ENCODE data around the gene GAS2L1.
"Not testable (repeated sequence)": the region's sequence is repeated elsewhere in the genome, so short reads cannot be mapped to it uniquely, and the experiment has no call there.

GAS2L1 gene

DNA sequence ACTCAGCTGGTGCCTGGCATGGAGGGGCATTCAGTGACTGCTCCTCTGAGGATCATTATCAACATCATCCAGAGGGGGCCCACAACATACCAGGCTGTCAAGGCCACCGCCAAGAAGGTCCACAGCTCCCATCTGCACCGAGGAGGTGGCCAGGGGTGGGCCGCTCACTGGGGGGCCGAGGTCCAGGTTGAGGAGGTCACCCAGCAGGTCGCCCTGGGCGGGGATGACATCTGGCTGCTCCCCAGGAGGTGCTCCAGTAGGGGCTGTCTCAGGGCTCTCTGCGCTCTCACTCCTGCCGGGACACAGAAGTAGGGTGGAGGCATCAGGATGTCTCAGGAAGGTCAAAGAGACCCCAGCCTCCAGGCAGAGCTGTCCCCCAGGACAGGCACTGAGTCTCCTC is 34.1 kb downstream of the GAS2L1 start:
- H3K4me3 ChIP-seq (ENCODE audit: low read depth, low read length): no peak overlapping the region

DNA sequence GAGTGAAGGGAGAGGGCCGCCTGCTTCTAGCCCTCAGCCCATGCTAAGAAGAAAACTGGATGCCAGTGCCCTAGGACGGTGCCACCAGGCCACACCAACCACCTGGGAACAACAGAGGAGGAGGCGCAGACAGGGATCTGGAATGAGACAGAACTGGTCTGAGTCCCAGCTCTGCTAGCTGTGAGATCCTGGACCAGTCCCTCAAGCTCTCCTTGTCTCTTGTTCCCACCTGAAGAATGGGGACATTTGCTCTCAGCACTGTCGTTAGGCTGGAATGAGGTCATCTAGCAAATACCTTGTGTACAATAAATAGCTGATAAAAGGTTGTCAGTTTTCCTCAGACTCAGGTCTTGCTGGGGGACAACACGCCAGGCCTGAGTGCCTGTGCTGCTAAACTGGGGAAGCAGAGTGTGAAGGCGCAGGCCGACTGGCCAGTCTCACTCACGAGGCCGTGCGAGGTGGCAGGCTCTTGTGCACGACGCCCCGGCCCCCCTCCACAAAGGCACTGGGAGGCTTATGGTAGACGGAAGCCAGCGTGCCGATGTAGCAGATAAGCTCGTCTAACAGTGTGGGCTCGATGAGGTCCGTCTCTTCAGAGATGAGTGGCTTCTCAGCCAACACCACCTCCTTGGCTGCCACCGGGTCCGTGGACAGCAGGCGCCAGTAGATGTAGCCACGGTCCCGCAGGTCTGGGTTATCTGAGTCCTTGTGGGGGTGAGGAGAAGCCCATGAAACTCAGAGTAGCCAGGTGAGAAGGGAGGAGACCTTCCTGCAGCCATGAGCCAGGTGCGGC is 34.8 kb downstream of the GAS2L1 start:
- H3K4me3 ChIP-seq (ENCODE audit: low read depth, low read length): no peak overlapping the region

DNA sequence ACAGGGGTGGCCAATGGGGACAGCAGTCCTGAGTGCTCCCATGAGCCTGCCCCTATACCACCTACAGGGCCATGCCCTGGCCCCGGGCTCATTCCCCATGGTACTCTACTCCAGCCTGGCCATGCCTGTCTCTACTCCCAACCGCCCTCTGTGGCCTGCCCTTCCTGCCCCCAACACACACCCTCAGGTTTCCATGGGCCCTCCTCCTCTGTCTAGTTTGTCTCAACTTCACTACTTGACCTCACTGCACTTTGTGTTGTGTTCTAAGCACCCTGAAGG is 35.3 kb downstream of the GAS2L1 start:
- no peak overlapping the region for H3K4me3 ChIP-seq (ENCODE audit: low read depth, low read length)

DNA sequence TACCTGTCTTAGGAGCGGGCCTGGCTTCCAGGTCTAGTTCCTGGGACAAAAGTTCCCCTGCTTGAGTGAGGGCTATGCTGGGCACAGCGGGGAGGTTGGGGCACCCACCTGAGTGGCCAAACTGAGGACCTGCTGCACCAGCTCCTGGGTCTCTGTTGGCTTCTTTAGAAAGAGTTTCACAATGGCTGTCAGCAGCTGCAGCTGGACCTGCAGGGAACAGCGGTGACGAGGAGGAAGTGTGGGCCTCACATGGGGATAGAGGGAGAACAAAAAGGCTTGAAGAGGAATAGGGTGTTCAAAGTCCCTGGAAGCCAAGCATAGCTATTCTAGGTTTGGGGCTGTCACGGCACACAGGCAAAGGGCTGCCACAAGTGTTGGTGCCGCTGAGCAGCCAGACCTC is 35.7 kb downstream of the GAS2L1 start:
- no peak overlapping the region for H3K4me3 ChIP-seq (ENCODE audit: low read depth, low read length)

GRCh38 chr22:29342577-29343312 is 36.3 kb downstream of the GAS2L1 start:
- no peak overlapping the region for H3K4me3 ChIP-seq (ENCODE audit: low read depth, low read length)

DNA sequence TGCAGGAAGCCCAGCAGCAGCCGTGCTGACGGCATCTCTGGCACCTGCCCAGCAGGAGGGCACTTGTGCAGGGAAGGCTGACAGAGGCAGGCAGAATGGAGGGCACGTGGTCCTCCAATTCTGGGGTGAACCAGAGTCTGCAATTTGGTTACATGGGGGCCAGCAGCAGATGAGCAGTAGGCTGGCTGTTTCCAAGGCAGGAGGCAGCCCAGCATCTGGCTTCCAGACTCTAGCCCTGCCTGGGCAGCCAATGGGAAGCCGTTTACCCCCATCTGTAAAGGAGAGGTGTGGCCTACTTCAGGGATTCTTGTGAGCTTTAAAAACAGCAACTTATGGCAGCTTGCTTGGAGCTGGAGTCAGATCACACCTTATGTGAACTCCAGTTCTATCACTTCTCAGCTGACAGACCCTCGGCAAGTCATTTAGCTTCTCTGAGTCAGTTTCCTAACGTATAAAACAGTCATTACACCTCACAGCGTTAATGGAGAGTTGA is 36.9 kb downstream of the GAS2L1 start:
- no peak overlapping the region for H3K4me3 ChIP-seq (ENCODE audit: low read depth, low read length)

DNA sequence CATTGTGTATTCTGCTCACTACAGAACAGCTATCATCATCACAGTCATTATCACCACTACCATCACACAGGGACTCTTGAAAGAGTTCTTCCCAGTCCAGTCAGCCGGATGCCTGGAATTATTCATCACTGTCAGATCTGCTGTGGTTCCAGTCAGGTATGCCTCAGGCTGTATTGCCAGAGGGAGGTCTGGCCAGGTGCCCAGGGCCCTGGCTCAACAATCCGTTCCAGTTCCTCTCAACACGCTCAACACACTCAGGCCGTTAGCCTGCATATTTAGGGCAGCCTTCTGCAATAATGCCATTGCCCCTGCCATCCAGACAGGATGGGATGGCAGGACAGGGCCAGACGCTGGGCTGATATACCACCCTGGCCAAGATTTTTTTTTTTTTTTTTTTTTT is 37.7 kb downstream of the GAS2L1 start:
- no peak overlapping the region for H3K4me3 ChIP-seq (ENCODE audit: low read depth, low read length)

DNA sequence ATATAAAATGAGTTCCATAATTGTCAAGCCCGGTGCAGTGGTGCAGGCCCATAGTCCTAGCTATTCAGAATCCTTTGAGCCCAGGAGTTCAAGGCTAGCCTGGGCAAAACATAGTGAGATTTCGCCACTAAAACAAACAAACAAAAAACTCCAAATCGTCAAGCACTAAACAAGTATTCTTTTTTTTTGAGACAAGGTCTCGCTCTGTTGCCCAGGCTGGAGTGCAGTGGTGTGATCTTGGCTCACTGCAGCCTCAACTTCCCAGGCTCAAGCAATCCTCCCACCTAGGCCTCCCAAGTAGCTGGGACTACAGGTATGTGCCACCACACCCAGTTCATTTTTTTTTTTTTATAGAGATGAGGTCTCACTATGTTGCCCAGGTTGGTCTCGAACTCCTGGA is 38.4 kb downstream of the GAS2L1 start:
- H3K4me3 ChIP-seq (ENCODE audit: low read depth, low read length): not testable (repeated sequence)

DNA sequence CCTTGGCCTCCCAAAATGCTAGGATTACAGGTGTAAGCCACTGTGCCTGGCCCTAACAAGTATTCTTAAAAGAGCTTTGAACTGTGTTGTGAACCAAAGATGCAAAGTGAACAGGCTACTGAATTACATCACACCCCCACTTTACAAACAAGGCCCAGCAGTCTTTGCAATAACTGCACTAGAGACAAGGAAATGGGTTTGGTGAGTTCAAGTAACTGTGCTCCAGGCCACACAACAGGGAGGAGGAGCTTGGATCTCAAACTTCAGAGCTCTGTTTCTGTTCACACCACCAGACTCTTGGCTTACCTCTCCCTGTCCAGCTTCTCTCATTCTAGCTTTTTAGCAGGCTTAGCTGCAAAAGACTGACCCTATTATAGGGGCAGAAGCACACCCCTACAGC is 39.5 kb downstream of the GAS2L1 start:
- no peak overlapping the region for H3K4me3 ChIP-seq (ENCODE audit: low read depth, low read length)

GRCh38 chr22:29346659-29347058 is 40.2 kb downstream of the GAS2L1 start:
- H3K4me3 ChIP-seq (ENCODE audit: low read depth, low read length): no peak overlapping the region

- H3K4me3 ChIP-seq (ENCODE audit: low read depth, low read length): no peak overlapping the region
These were observed 41.6 kb downstream of the GAS2L1 start for GRCh38 chr22:29348041-29348440.

- H3K4me3 ChIP-seq (ENCODE audit: low read depth, low read length): no peak overlapping the region
These were observed 42.5 kb downstream of the GAS2L1 start for GRCh38 chr22:29348956-29349355.

- H3K4me3 ChIP-seq (ENCODE audit: low read depth, low read length): no peak overlapping the region
These were observed 44.6 kb downstream of the GAS2L1 start for GRCh38 chr22:29351042-29351441.

GRCh38 chr22:29351891-29352290 is 45.4 kb downstream of the GAS2L1 start:
- H3K4me3 ChIP-seq (ENCODE audit: low read depth, low read length): no peak overlapping the region

GRCh38 chr22:29352778-29353177 is 46.3 kb downstream of the GAS2L1 start:
- H3K4me3 ChIP-seq (ENCODE audit: low read depth, low read length): no peak overlapping the region

DNA sequence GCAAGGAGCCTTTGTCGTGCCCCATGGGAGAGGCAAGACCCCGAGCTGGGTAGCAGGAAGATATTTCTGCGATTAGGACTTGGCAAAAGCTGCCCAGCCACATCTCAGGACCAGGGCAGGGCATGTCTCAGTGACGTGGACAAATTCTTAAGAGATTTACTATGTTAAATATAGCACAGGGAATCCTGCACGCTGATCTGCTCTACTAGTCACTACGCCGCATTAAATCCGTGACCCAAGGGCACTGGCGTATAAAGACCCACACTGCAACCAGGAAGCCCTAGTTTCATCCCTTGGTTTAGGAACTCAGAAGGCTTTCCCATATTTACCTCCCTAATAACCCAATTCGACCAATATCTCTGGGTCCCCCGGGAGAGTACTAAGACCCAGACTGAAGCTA is 46.8 kb downstream of the GAS2L1 start:
- H3K4me3 ChIP-seq (ENCODE audit: low read depth, low read length): no peak overlapping the region

GRCh38 chr22:29353860-29354259 is 47.4 kb downstream of the GAS2L1 start:
- H3K4me3 ChIP-seq (ENCODE audit: low read depth, low read length): no peak overlapping the region

- H3K4me3 ChIP-seq (ENCODE audit: low read depth, low read length): not testable (repeated sequence)
These were observed 50.9 kb downstream of the GAS2L1 start for GRCh38 chr22:29357193-29357890.

GRCh38 chr22:29359469-29359868 is 53.0 kb downstream of the GAS2L1 start:
- H3K4me3 ChIP-seq (ENCODE audit: low read depth, low read length): no peak overlapping the region

All from iPS-11a (cell line).